Caco-2 (cell line): Measurements from ENCODE around the gene DSTN. TPM values are rescaled to one million over a fixed set of nuclear protein-coding genes. Genes with fewer than 3 reads are reported as not detected.

Experiments used
- BruUV-seq: library from RNA; stranded (reverse); fragments of 400-500 nt; replicated peaks from 2 replicates; lab custom pipeline; 2021; lab: Mats Ljungman, UMichigan
- CTCF ChIA-PET: fragments of 300-600 bp; sonication (Branson Sonifier 250); formaldehyde crosslinking; loops from one replicate; lab custom pipeline; 2022; ENCODE audit warnings: antibody characterized with exemption; lab: Charles Lee
- POLR2A ChIA-PET: fragments of 300-600 bp; sonication (Branson Sonifier 250); formaldehyde crosslinking; loops from one replicate; lab custom pipeline; 2022; ENCODE audit warnings: antibody characterized with exemption; lab: Charles Lee
- DNase-seq, 2 experiments: peaks; one replicate each; pipeline versions ENCODE4 v3.0.0 to v3.0.0-alpha.2; 2020 to 2022
- H3K27me3 ChIP-seq: replicated peaks from 2 replicates; pipeline ENCODE4 v1.6.0; 2011; ENCODE audit warnings: low read length; ENCODE audit not compliant: control insufficient read depth, insufficient read depth
- H3K36me3 ChIP-seq: 2 replicates; pipeline ENCODE4 v1.5.1; 2011; ENCODE audit warnings: low read length; ENCODE audit not compliant: control insufficient read depth, insufficient read depth
- H3K4me1 ChIP-seq: fragments of 250-450 bp; sonication (Bioruptor Pico); 2 replicates; pipeline ENCODE4 v1.5.1; 2020; ENCODE audit warnings: mild to moderate bottlenecking
- H3K4me3 ChIP-seq: 2 replicates; pipeline ENCODE4 v1.5.1; 2011; ENCODE audit warnings: low read depth, mild to moderate bottlenecking, control low read depth, low read length
- H3K9me3 ChIP-seq: fragments of 250-450 bp; sonication (Bioruptor Pico); 2 replicates; pipeline ENCODE4 v1.5.1; 2020; ENCODE audit warnings: mild to moderate bottlenecking, moderate library complexity
- H3K27ac Mint-ChIP-seq: one replicate; pipeline ENCODE4 v1.8.0; 2022; ENCODE audit warnings: mixed read lengths; ENCODE audit not compliant: unreplicated experiment
- H3K27me3 Mint-ChIP-seq: one replicate; pipeline ENCODE4 v1.8.0; 2022; ENCODE audit warnings: mixed read lengths; ENCODE audit not compliant: insufficient read depth, unreplicated experiment
- H3K36me3 Mint-ChIP-seq: one replicate; pipeline ENCODE4 v1.8.0; 2022; ENCODE audit warnings: mild to moderate bottlenecking, mixed read lengths; ENCODE audit not compliant: insufficient read depth, unreplicated experiment
- H3K4me1 Mint-ChIP-seq: one replicate; pipeline ENCODE4 v1.8.0; 2022; ENCODE audit warnings: low read depth, mixed read lengths; ENCODE audit not compliant: unreplicated experiment
- H3K4me3 Mint-ChIP-seq: one replicate; pipeline ENCODE4 v1.8.0; 2022; ENCODE audit warnings: mild to moderate bottlenecking, moderate library complexity, mixed read lengths; ENCODE audit not compliant: unreplicated experiment
- H3K9me3 Mint-ChIP-seq: one replicate; pipeline ENCODE4 v1.8.0; 2022; ENCODE audit warnings: mixed read lengths; ENCODE audit not compliant: unreplicated experiment
- CTCF ChIP-seq, 2 experiments: fragments of 200-600 bp in 1 of 2; IDR thresholded peaks; 1 replicate in 1 of 2; 2 replicates in 1 of 2; pipeline versions ENCODE4 v1.5.1 to v1.8.0; 2011 to 2022; ENCODE audit warnings: antibody characterized with exemption in 1 of 2, control low read depth in 1 of 2, inconsistent platforms in 1 of 2, low read depth in 1 of 2, low read length in 1 of 2, mild to moderate bottlenecking in 1 of 2, moderate library complexity in 1 of 2; ENCODE audit not compliant: insufficient read depth in 1 of 2, severe bottlenecking in 1 of 2, unreplicated experiment in 1 of 2
- intact Hi-C: fragments of 100-400 bp; cut with micrococcal nuclease; formaldehyde crosslinking; loops from one replicate; pipeline ENCODE4 v1.10.0; 2022; ENCODE audit not compliant: unreplicated experiment
- total RNA-seq: library from RNA; stranded (reverse); gene quantifications from 2 replicates; pipeline ENCODE4 v1.2.3, GENCODE V29; 2022

Gene DSTN
- total RNA-seq, 1 experiment from 2014 or later: 318 TPM

GRCh38 chr20:17542481-17542880, 27.4 kb upstream of the DSTN start:
- TF ChIP-seq CTCF (IDR thresholded peaks at IDR 0.05; ENCODE audit: insufficient read depth in 1 of 2, low read depth in 1 of 2, low read length in 1 of 2, severe bottlenecking in 1 of 2, unreplicated experiment in 1 of 2): no peak
- H3K4me1 ChIP-seq: peaks cover 11% of the 10 kb centered on the region; the same call in 1 of the 2 replicates
- no peaks in the 10 kb centered on the region for H3K36me3 ChIP-seq
- H3K9me3 ChIP-seq: no peaks in the 10 kb centered on the region
- Mint-ChIP-seq H3K27ac (no peak overlapping the region), H3K4me1 (peaks cover 23% of the 10 kb centered on the region), H3K27me3 (no peaks in the 10 kb centered on the region), H3K36me3 (peaks cover 4% of the 10 kb centered on the region), H3K4me3 (no peak overlapping the region), H3K9me3 (no peaks in the 10 kb centered on the region)
- H3K27me3 ChIP-seq: no peaks in the 10 kb centered on the region
- POLR2A ChIA-PET: no interaction called here
- intact Hi-C loops: no loop called here
- CTCF ChIA-PET: interaction anchor here (0.6 kb wide), 1 partner anchor 9 kb away, joined by 3 read pairs; no protein-coding TSS in a partner anchor
- no peak for DNase-seq
- no TSS peak for BruUV-seq
- H3K4me3 ChIP-seq: no peak overlapping the region

GRCh38 chr20:17542993-17543412, 26.9 kb upstream of the DSTN start:
- no peaks in the 10 kb centered on the region for H3K36me3 ChIP-seq
- POLR2A ChIA-PET: no interaction called here

GRCh38 chr20:17543531-17544131, 26.2 kb upstream of the DSTN start:
- H3K27me3 ChIP-seq: no peaks in the 10 kb centered on the region
- intact Hi-C loops: no loop called here
- ChIA-PET CTCF (interaction anchor here (1.2 kb wide), 1 partner anchor 26 kb away, joined by 4 read pairs; the partner anchor contains the start of gene DSTN), POLR2A (no interaction called here)
- no peaks in the 10 kb centered on the region for H3K36me3 ChIP-seq
- H3K4me1 Mint-ChIP-seq: peaks cover 17% of the 10 kb centered on the region
- H3K9me3 ChIP-seq: no peaks in the 10 kb centered on the region
- DNase-seq: no peak
- H3K36me3 Mint-ChIP-seq: peaks cover 4% of the 10 kb centered on the region
- no peak overlapping the region for H3K4me3 Mint-ChIP-seq
- no peak overlapping the region for H3K4me3 ChIP-seq
- TF ChIP-seq CTCF (IDR thresholded peaks at IDR 0.05; ENCODE audit: insufficient read depth in 1 of 2, low read depth in 1 of 2, low read length in 1 of 2, severe bottlenecking in 1 of 2, unreplicated experiment in 1 of 2): no peak
- H3K27ac Mint-ChIP-seq: no peak overlapping the region
- H3K27me3 Mint-ChIP-seq: no peaks in the 10 kb centered on the region
- peaks cover 11% of the 10 kb centered on the region; the same call in 1 of the 2 replicates for H3K4me1 ChIP-seq
- no peaks in the 10 kb centered on the region for H3K9me3 Mint-ChIP-seq
- BruUV-seq: no TSS peak

More at GRCh38 chr20:17542993-17543412, 26.9 kb upstream of the DSTN start:
- no peak overlapping the region for H3K4me3 ChIP-seq
- BruUV-seq: no TSS peak
- H3K9me3 Mint-ChIP-seq: no peaks in the 10 kb centered on the region
- peaks cover 11% of the 10 kb centered on the region; the same call in 1 of the 2 replicates for H3K4me1 ChIP-seq
- intact Hi-C loops: no loop called here
- peaks cover 18% of the 10 kb centered on the region for H3K4me1 Mint-ChIP-seq
- TF ChIP-seq CTCF (IDR thresholded peaks at IDR 0.05; ENCODE audit: insufficient read depth in 1 of 2, low read depth in 1 of 2, low read length in 1 of 2, severe bottlenecking in 1 of 2, unreplicated experiment in 1 of 2): no peak
- H3K9me3 ChIP-seq: no peaks in the 10 kb centered on the region
- CTCF ChIA-PET: interaction anchor here (0.6 to 1.2 kb wide), 2 partner anchors 10 to 27 kb away, joined by 3 to 4 read pairs; partner anchors contain the start of gene DSTN
- H3K27me3 Mint-ChIP-seq: no peaks in the 10 kb centered on the region
- H3K27me3 ChIP-seq: no peaks in the 10 kb centered on the region
- H3K36me3 Mint-ChIP-seq: peaks cover 4% of the 10 kb centered on the region
- H3K4me3 Mint-ChIP-seq: no peak overlapping the region
- no peak overlapping the region for H3K27ac Mint-ChIP-seq
- no peak for DNase-seq
